ENCODE data around the gene EMC8.

The EMC8 gene

DNA sequence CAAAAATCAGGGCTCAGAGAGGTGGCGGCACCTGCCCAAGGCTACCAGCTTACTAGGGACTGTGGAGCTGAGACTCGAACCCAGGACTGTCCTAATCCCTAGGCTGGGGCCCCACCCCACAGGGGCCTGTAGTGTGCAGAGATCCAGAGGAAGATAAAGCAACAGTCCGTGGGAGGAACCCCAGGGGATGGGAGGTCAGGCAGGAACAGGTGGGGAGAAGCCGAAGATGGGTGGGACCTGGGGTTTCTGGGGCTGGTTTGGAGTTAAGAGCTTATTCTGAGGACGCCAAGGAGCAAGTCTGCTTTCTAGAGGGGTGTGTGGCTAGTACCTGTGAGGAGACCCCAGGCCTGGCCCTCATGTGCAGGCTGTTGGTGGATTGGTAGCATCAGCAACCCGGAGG is 63.4 kb downstream of the EMC8 start:
- H3K9ac ChIP-seq (ENCODE audit: low read length in 5 of 5): no peak overlapping the region
- no peak overlapping the region for H3K27ac ChIP-seq (ENCODE audit: low read depth, low read length)
- no peaks in the 10 kb centered on the region for H3K27me3 ChIP-seq (ENCODE audit: control insufficient read depth in 5 of 5, insufficient read depth in 4 of 5, low read length in 5 of 5)
- H3K4me3 ChIP-seq (ENCODE audit: low read depth in 1 of 5, low read length in 5 of 5): no peak overlapping the region
- peaks cover 0 to 12% (median 5%) of the 10 kb centered on the region in 5 donors for H3K4me1 ChIP-seq (ENCODE audit: control insufficient read depth in 5 of 5, insufficient read depth in 5 of 5, low read length in 5 of 5)
- no peaks in the 10 kb centered on the region for H3K36me3 ChIP-seq (ENCODE audit: control insufficient read depth in 5 of 5, insufficient read depth in 5 of 5, low read length in 5 of 5)
- no peaks in the 10 kb centered on the region for H3K9me3 ChIP-seq (ENCODE audit: control insufficient read depth in 5 of 5, low read length in 5 of 5)

GRCh38 chr16:85735225-85735635 is 64.1 kb downstream of the EMC8 start:
- Histone ChIP-seq H3K4me1 (ENCODE audit: control insufficient read depth in 5 of 5, insufficient read depth in 5 of 5, low read length in 5 of 5) (peaks cover 0 to 12% (median 6%) of the 10 kb centered on the region in 5 donors), H3K27ac (ENCODE audit: low read depth, low read length) (no peak overlapping the region), H3K4me3 (ENCODE audit: low read depth in 1 of 5, low read length in 5 of 5) (no peak overlapping the region), H3K36me3 (ENCODE audit: control insufficient read depth in 5 of 5, insufficient read depth in 5 of 5, low read length in 5 of 5) (no peaks in the 10 kb centered on the region), H3K9ac (ENCODE audit: low read length in 5 of 5) (no peak overlapping the region), H3K9me3 (ENCODE audit: control insufficient read depth in 5 of 5, low read length in 5 of 5) (no peaks in the 10 kb centered on the region), H3K27me3 (ENCODE audit: control insufficient read depth in 5 of 5, insufficient read depth in 4 of 5, low read length in 5 of 5) (no peaks in the 10 kb centered on the region)

DNA sequence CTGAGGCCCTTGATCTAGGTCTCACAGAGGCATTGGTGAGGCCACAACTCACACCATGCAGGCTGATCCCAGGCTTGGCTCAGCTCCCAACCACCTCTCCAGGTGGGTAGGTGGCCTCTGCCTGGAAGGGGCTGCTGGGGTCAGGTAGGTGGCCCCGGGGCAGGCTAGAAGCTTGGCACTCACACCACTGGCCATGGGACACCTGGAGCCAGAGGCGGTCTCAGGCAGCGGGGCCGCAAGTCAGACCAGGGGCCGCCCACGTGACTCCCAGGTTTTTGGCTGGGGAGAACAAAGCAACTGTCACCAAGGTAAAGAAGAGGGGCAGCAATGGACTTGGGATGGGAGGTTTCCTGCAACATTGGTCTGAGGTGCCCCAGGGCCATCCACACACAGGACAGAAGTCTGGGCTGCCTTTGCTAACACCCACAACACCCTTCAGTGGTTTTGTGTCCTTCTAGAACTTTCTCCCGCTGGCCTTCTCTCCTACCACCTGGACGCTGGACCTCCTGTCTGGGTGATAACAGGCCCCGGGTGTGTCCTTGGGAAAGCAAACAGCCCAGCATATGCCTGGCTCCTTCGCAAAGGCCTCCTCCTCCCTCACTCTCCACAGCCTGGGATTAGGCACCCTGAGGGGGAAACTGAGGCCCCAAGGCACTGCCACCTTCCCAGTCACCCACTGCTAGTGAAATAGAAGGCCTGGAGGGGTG is 64.9 kb downstream of the EMC8 start:
- Histone ChIP-seq H3K4me3 (ENCODE audit: low read depth in 1 of 5, low read length in 5 of 5) (no peak overlapping the region), H3K4me1 (ENCODE audit: control insufficient read depth in 5 of 5, insufficient read depth in 5 of 5, low read length in 5 of 5) (peaks cover 0 to 12% (median 7%) of the 10 kb centered on the region in 5 donors), H3K27me3 (ENCODE audit: control insufficient read depth in 5 of 5, insufficient read depth in 4 of 5, low read length in 5 of 5) (peaks cover 0 to under 1% (median 0%) of the 10 kb centered on the region in 5 donors), H3K27ac (ENCODE audit: low read depth, low read length) (no peak overlapping the region), H3K36me3 (ENCODE audit: control insufficient read depth in 5 of 5, insufficient read depth in 5 of 5, low read length in 5 of 5) (no peaks in the 10 kb centered on the region), H3K9ac (ENCODE audit: low read length in 5 of 5) (no peak overlapping the region), H3K9me3 (ENCODE audit: control insufficient read depth in 5 of 5, low read length in 5 of 5) (no peaks in the 10 kb centered on the region)

GRCh38 chr16:85733839-85734170 is 65.5 kb downstream of the EMC8 start:
- no peaks in the 10 kb centered on the region for H3K9me3 ChIP-seq (ENCODE audit: control insufficient read depth in 5 of 5, low read length in 5 of 5)
- H3K27ac ChIP-seq (ENCODE audit: low read depth, low read length): no peak overlapping the region
- H3K9ac ChIP-seq (ENCODE audit: low read length in 5 of 5): no peak overlapping the region
- H3K4me3 ChIP-seq (ENCODE audit: low read depth in 1 of 5, low read length in 5 of 5): no peak overlapping the region
- H3K4me1 ChIP-seq (ENCODE audit: control insufficient read depth in 5 of 5, insufficient read depth in 5 of 5, low read length in 5 of 5): peaks cover 0 to 12% (median 7%) of the 10 kb centered on the region in 5 donors
- no peaks in the 10 kb centered on the region for H3K36me3 ChIP-seq (ENCODE audit: control insufficient read depth in 5 of 5, insufficient read depth in 5 of 5, low read length in 5 of 5)
- peaks cover 0 to 2% (median 0%) of the 10 kb centered on the region in 5 donors for H3K27me3 ChIP-seq (ENCODE audit: control insufficient read depth in 5 of 5, insufficient read depth in 4 of 5, low read length in 5 of 5)

- H3K27ac ChIP-seq (ENCODE audit: low read depth, low read length): no peak overlapping the region
- H3K9ac ChIP-seq (ENCODE audit: low read length in 5 of 5): no peak overlapping the region
- H3K9me3 ChIP-seq (ENCODE audit: control insufficient read depth in 5 of 5, low read length in 5 of 5): no peaks in the 10 kb centered on the region
- peaks cover 0 to 12% (median 7%) of the 10 kb centered on the region in 5 donors for H3K4me1 ChIP-seq (ENCODE audit: control insufficient read depth in 5 of 5, insufficient read depth in 5 of 5, low read length in 5 of 5)
- H3K27me3 ChIP-seq (ENCODE audit: control insufficient read depth in 5 of 5, insufficient read depth in 4 of 5, low read length in 5 of 5): peaks cover 0 to 2% (median 0%) of the 10 kb centered on the region in 5 donors
- H3K36me3 ChIP-seq (ENCODE audit: control insufficient read depth in 5 of 5, insufficient read depth in 5 of 5, low read length in 5 of 5): no peaks in the 10 kb centered on the region
- no peak overlapping the region for H3K4me3 ChIP-seq (ENCODE audit: low read depth in 1 of 5, low read length in 5 of 5)
Measured at GRCh38 chr16:85733155-85733838, 66.0 kb downstream of the EMC8 start.

DNA sequence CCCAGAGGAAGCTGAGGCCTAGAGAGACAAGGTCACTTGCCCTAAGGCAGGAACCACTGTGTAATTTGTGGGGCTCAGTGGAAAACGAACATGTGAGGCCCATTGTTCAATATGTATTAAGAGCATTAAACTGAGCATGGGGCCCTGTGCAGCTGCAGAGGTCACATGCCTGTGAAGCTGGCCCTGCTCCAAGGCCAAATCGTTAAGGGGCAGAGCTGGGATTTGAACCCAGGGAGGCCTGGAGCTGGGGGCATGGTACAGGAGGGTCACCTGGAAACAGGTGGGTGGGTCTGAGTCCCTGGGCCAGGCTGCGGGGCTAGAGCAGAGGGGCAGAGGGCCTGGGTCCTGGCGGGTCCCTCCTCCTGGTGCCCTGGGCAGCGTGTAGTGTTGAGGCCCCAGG is 68.2 kb downstream of the EMC8 start:
- Histone ChIP-seq H3K27me3 (ENCODE audit: control insufficient read depth in 5 of 5, insufficient read depth in 4 of 5, low read length in 5 of 5) (peaks cover 0 to 4% (median 0%) of the 10 kb centered on the region in 5 donors), H3K4me1 (ENCODE audit: control insufficient read depth in 5 of 5, insufficient read depth in 5 of 5, low read length in 5 of 5) (peaks cover 0 to 12% (median 7%) of the 10 kb centered on the region in 5 donors), H3K36me3 (ENCODE audit: control insufficient read depth in 5 of 5, insufficient read depth in 5 of 5, low read length in 5 of 5) (peaks cover 0 to 2% (median 0%) of the 10 kb centered on the region in 5 donors), H3K4me3 (ENCODE audit: low read depth in 1 of 5, low read length in 5 of 5) (no peak overlapping the region), H3K27ac (ENCODE audit: low read depth, low read length) (no peak overlapping the region), H3K9me3 (ENCODE audit: control insufficient read depth in 5 of 5, low read length in 5 of 5) (no peaks in the 10 kb centered on the region), H3K9ac (ENCODE audit: low read length in 5 of 5) (no peak overlapping the region)

- no peak overlapping the region for H3K27ac ChIP-seq (ENCODE audit: low read depth, low read length)
- H3K4me3 ChIP-seq (ENCODE audit: low read depth in 1 of 5, low read length in 5 of 5): no peak overlapping the region
- peaks cover 0 to 12% (median 7%) of the 10 kb centered on the region in 5 donors for H3K4me1 ChIP-seq (ENCODE audit: control insufficient read depth in 5 of 5, insufficient read depth in 5 of 5, low read length in 5 of 5)
- peaks cover 0 to 4% (median 0%) of the 10 kb centered on the region in 5 donors for H3K27me3 ChIP-seq (ENCODE audit: control insufficient read depth in 5 of 5, insufficient read depth in 4 of 5, low read length in 5 of 5)
- H3K9ac ChIP-seq (ENCODE audit: low read length in 5 of 5): no peak overlapping the region
- H3K9me3 ChIP-seq (ENCODE audit: control insufficient read depth in 5 of 5, low read length in 5 of 5): no peaks in the 10 kb centered on the region
- peaks cover 0 to 3% (median 0%) of the 10 kb centered on the region in 5 donors for H3K36me3 ChIP-seq (ENCODE audit: control insufficient read depth in 5 of 5, insufficient read depth in 5 of 5, low read length in 5 of 5)
Measured at GRCh38 chr16:85730186-85730465, 69.2 kb downstream of the EMC8 start.

GRCh38 chr16:85729452-85730185 is 69.7 kb downstream of the EMC8 start:
- H3K27ac ChIP-seq (ENCODE audit: low read depth, low read length): no peak overlapping the region
- H3K36me3 ChIP-seq (ENCODE audit: control insufficient read depth in 5 of 5, insufficient read depth in 5 of 5, low read length in 5 of 5): peaks cover 0 to 3% (median 0%) of the 10 kb centered on the region in 5 donors

DNA sequence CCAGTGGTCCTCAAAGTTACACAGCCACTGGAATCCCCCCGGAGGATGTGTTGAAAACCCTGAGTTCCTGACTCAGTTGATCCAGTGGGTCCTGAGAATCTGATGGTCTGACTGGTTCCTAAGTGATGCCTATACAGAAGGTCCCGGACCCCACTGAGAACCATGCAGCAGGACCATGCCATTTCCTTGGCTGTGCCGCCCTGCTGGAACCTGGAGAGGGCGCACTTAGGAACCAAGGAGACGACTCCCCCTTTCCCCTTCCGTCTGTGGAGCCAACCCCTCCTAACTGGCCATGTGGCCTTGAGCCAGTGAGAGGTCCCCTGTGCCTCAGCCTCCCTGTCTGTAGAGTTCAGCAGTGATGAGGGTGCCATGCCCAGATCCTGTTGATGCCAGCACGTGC is 70.5 kb downstream of the EMC8 start:
- no peaks in the 10 kb centered on the region for H3K9me3 ChIP-seq (ENCODE audit: control insufficient read depth in 5 of 5, low read length in 5 of 5)
- H3K27ac ChIP-seq (ENCODE audit: low read depth, low read length): no peak overlapping the region
- H3K4me3 ChIP-seq (ENCODE audit: low read depth in 1 of 5, low read length in 5 of 5): no peak overlapping the region
- no peak overlapping the region for H3K9ac ChIP-seq (ENCODE audit: low read length in 5 of 5)
- peaks cover 0 to 4% (median 0%) of the 10 kb centered on the region in 5 donors for H3K27me3 ChIP-seq (ENCODE audit: control insufficient read depth in 5 of 5, insufficient read depth in 4 of 5, low read length in 5 of 5)
- H3K36me3 ChIP-seq (ENCODE audit: control insufficient read depth in 5 of 5, insufficient read depth in 5 of 5, low read length in 5 of 5): peaks cover 0 to 3% (median 0%) of the 10 kb centered on the region in 5 donors
- peaks cover 0 to 12% (median 7%) of the 10 kb centered on the region in 5 donors for H3K4me1 ChIP-seq (ENCODE audit: control insufficient read depth in 5 of 5, insufficient read depth in 5 of 5, low read length in 5 of 5)

More at GRCh38 chr16:85729452-85730185, 69.7 kb downstream of the EMC8 start:
- Histone ChIP-seq H3K9ac (ENCODE audit: low read length in 5 of 5) (no peak overlapping the region), H3K27me3 (ENCODE audit: control insufficient read depth in 5 of 5, insufficient read depth in 4 of 5, low read length in 5 of 5) (peaks cover 0 to 4% (median 0%) of the 10 kb centered on the region in 5 donors), H3K4me3 (ENCODE audit: low read depth in 1 of 5, low read length in 5 of 5) (no peak overlapping the region), H3K4me1 (ENCODE audit: control insufficient read depth in 5 of 5, insufficient read depth in 5 of 5, low read length in 5 of 5) (peaks cover 0 to 12% (median 7%) of the 10 kb centered on the region in 5 donors), H3K9me3 (ENCODE audit: control insufficient read depth in 5 of 5, low read length in 5 of 5) (no peaks in the 10 kb centered on the region)
